HT1080 (cell line): ENCODE data around the gene FGF13. TPM values are rescaled to one million over a fixed set of nuclear protein-coding genes. Genes with fewer than 3 reads are reported as not detected.

ENCODE experiments used
- DNase-seq: peaks from one replicate; pipeline ENCODE4 v3.0.0-alpha.2; 2015; ENCODE audit warnings: low read depth
- polyA plus RNA-seq, 2 experiments: library from polyadenylated mRNA; depleted of rRNA; stranded (reverse); fragments of >200 nt; gene quantifications; 2 replicates each; pipeline ENCODE4 v1.2.3, GENCODE V29; 2015
- total RNA-seq: library from RNA; depleted of rRNA; stranded (reverse); fragments of >200 nt; shearing (Covaris generic); gene quantifications from 2 replicates; pipeline ENCODE4 v1.2.3, GENCODE V29; 2014; rRNA removed

FGF13 gene
- 4.8 and 4.9 TPM in 2 replicates for total RNA-seq
- 2.0 and 2.1 TPM in 2 replicates for polyA plus RNA-seq (2015; cell fraction: cytosol; rRNA removed)
- 1.1 TPM in 2 replicates for polyA plus RNA-seq (2015; cell fraction: nucleus; rRNA removed)

- DNase-seq: peak; percentile 48
These were observed at the start of gene FGF13 for GRCh38 chrX:138711399-138712347. FGF13 (minus strand) TSS chrX:138711717; CDS start chrX:138711003, 714 bp downstream.

- no peak for DNase-seq
These were observed 47.9 kb upstream of the FGF13 start for GRCh38 chrX:138759217-138759943.

- DNase-seq: peak; percentile 66
These were observed 44.7 kb upstream of the FGF13 start for GRCh38 chrX:138756234-138756633.

- DNase-seq: peak; percentile 47
These were observed 43.3 kb upstream of the FGF13 start for GRCh38 chrX:138754861-138755260.

GRCh38 chrX:138748480-138748879, 37.0 kb upstream of the FGF13 start:
- no peak for DNase-seq

GRCh38 chrX:138745196-138745595, 33.7 kb upstream of the FGF13 start:
- peak; percentile 53 for DNase-seq

- no peak for DNase-seq
These were observed 30.7 kb upstream of the FGF13 start for GRCh38 chrX:138742217-138742616.

GRCh38 chrX:138740341-138740740, 28.8 kb upstream of the FGF13 start:
- no peak for DNase-seq

- DNase-seq: no peak
These were observed 11.8 kb upstream of the FGF13 start for GRCh38 chrX:138723301-138723700.

GRCh38 chrX:138719396-138719795, 7.9 kb upstream of the FGF13 start:
- no peak for DNase-seq

- no peak for DNase-seq
These were observed 7.4 kb upstream of the FGF13 start for GRCh38 chrX:138718941-138719340.

- DNase-seq: peak; percentile 1
These were observed 613 bp downstream of the FGF13 start for GRCh38 chrX:138710866-138711341.

- peak; percentile 0 for DNase-seq
These were observed 1.4 kb downstream of the FGF13 start for GRCh38 chrX:138709886-138710791.

GRCh38 chrX:138708268-138708667, 3.2 kb downstream of the FGF13 start:
- DNase-seq: no peak

GRCh38 chrX:138704596-138704995, 6.9 kb downstream of the FGF13 start:
- DNase-seq: no peak

GRCh38 chrX:138704101-138704500, 7.4 kb downstream of the FGF13 start:
- DNase-seq: no peak

- no peak for DNase-seq
These were observed 18.9 kb downstream of the FGF13 start for GRCh38 chrX:138692591-138692990.

- DNase-seq: no peak
These were observed 20.3 kb downstream of the FGF13 start for GRCh38 chrX:138691186-138691585.

- no peak for DNase-seq
These were observed 20.9 kb downstream of the FGF13 start for GRCh38 chrX:138690591-138690990.

GRCh38 chrX:138683600-138683999, 27.9 kb downstream of the FGF13 start:
- DNase-seq: no peak

GRCh38 chrX:138669693-138670092, 41.8 kb downstream of the FGF13 start:
- no peak for DNase-seq
